ENCODE results near the gene LHFPL6.

Gene LHFPL6

DNA sequence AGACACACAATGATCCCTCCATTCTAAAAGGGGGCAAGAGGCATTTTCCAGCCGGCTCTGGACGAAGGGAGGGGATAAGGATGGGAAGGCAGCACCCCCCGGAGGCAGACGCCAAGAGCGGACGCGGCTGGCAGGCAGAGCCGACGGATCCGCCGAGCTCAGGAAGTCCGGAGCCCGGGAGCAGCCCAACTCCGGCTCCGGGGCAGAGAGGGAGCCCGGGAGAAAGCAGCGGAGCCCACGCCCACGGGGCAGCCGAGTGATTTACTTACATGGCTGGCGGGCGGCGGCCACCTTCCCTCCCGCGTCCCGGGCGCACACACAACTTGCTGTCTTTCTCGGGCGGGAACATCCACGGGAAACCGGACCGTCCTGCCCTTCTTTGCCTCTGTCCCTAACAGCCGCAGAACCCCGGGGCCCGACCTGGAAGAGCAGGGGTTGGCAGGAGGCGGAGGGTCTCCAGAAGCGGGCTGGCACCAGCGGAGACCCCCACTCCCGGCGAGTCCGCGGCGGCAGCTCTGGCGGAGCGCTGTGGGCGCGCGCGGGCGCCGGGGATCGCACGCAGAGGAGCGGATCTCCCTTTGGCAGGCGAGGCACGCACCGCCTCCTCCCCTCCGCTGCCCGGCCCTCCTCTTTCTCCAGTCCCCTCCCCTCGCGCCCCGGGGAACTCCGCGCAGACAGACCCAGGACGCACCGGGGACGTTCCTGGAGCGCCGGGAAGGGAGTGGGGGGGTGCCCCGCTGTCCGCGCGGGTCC lies at the start of gene LHFPL6:
Gene LHFPL6 (minus strand): TSS at position 580 of the 753 bp plus-strand sequence.
- peak; percentile 92 for DNase-seq (ENCODE audit: low read depth, low spot score)

DNA sequence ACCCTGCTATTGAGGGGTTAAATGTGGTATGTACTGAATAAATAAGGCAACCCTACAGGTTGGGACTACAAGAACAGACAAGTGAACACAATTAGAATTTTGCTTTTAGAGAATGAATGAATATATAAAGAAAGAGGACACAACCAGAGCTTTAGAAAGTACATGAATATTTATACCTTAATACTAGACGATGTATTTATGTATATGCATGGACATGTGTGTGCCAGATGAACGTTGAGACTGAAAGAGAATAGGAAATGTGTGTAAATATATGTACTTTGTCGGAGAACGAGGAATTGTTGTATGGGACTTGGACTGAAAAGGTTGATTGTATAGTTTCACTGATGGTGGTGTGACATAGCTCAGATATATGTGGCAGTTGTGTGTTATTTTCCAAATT lies 43.1 kb upstream of the LHFPL6 start:
- no peak for DNase-seq (ENCODE audit: low read depth, low spot score)

DNA sequence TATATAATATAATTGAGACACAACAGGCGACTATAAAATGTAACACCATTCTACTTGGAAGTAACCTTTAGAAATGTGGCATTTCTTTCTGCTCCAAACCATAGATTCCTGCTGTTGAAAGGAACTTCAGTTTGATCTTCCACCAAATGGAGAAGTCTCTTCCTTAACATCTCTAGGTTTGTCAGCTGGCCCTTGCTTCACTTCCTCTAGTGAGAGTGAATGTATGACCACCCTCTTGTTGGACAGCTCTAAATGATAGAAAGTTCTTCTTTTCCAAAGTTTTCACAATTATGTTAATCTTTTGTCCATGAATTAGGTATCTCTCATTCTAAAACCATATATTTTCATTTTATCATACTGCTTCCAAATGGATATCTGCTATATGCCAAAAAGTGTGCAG lies 38.7 kb upstream of the LHFPL6 start:
- DNase-seq (ENCODE audit: low read depth, low spot score), result no peak

DNA sequence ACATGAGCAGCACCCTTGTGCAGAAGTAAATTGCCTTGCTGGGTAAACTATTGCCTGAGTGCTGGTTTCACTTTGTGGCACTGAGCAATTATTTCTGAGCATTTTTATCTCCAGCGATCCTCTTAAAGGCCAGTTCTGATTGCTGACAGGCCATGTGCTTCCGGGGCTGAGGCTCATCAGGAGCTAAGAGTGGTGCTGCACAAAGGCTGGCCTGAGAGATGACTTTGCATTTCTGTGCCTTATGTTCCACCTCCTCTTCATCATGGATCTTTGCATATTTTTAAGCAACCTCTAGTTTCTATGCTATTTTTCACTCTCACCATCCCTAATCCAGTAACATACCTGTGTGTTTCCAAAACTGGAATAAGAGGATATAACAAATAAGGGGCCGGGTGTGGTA lies 34.9 kb upstream of the LHFPL6 start:
- DNase-seq (ENCODE audit: low read depth, low spot score), result no peak

DNA sequence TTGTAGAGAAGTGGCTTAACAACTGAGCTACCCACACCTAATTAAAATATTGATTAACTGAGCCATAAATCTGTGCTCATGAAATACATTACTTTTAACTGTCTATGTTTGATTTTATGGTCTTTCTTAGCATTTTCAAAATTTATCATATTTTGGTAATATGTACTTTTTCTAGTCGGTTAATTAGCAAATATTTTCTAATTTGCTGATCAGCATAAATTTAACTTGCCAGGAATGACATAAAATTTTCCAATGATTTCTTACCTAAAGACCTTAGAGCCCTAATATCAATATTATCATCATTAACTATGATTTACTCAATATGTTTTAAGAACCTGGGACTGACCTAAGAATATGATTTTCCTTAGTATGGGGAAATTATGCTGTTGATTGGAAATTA lies 32.6 kb upstream of the LHFPL6 start:
- no peak for DNase-seq (ENCODE audit: low read depth, low spot score)

DNA sequence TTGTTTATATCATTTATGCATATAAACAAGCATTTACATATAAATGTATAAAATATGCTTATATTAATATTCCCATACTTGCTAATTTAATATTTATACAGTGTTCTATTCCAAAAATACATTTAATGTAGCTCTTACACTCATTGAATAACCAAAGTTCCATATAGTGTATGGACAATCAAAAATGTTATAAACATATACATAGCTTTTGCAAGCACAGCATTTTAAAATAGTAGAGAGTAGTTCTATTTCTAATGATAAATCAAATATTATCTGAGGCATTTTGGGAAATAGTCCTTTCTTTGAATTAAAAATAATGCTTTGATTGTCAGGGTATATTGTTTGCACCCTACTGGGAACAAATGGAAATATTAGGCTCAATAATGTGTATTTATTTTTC lies 30.0 kb upstream of the LHFPL6 start:
- no peak for DNase-seq (ENCODE audit: low read depth, low spot score)

DNA sequence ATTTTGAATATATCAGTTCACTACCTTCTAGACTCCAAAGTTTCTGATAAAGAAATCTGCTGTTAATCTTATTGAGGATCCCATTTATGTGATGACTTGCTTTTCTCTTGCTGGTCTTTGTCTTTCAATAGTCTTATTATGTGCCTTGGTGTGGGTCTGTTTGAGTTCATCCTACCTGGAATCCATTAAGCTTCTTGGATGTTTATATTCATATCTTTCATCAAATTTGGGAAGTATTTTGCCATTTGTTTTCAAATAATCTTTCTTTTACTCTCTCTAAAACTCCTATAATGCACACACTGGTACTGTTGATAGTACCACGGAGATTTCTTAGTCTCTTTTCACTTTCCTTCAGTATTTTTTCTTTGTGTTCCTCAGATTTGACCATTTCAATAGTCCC lies 28.3 kb upstream of the LHFPL6 start:
- no peak for DNase-seq (ENCODE audit: low read depth, low spot score)

DNA sequence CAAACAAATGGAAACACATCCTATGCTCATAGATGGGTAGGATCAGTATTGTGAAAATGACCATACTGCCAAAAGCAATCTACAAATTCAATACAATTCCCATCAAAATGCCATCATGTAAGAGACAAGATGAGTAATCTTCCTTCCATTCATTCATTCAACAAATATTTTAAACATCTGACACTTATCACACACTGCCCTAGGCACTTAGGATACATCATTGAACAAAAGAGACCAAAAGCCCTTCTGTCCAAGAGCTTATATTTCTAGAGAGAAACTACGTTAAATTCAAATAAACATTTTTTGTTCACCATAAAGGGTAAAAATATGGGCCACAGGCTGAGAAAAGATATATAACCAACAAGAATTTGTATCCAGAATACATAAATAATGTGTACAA lies 20.5 kb upstream of the LHFPL6 start:
- no peak for DNase-seq (ENCODE audit: low read depth, low spot score)

DNA sequence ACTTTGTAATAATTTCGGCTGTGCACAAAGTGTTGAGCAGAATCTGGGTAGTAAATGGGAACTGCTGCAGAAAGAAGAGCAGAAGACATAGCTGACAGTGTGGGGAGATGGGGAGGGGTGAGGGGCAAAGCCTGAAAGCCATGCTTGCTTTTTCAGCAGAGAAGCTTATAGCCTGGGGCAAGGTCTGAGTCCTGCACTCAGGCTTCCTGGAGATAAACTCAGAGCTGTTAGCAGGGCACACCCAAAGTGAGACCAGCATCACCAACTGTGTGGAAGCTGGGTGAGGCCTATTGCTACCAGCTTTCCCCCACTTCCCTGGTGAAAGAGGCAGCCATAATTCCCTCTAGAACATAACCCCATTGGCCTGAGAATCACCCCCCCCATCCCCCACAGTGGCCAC lies 15.6 kb upstream of the LHFPL6 start:
- DNase-seq (ENCODE audit: low read depth, low spot score), result peak; percentile 58

DNA sequence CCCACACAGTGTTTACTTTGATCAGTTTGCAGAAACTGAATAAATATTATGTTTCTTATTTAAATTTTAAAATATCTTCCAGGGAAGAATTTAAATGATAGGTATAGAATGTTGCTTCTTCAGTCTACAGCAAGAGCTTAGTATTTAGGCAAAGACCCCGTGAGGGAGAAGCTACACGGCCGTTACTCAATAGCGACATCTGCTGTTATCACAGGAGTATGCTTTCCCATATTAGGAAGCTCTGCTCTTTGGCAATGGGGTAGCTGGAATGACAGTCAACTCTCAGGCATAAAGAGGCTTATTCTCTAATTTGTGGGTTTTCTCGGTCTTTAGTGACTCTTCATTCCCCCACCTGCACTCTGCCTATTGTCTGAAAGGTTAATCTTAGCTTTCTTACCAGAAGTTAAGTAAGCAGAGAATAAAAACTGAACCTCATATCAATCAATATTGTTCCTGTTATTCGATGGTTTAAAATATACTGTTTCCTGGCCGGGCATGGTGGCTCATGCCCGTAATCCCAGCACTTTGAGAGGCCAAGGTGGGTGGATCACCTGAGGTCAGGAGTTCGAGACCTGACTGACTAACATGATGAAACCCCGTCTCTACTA lies 13.2 kb upstream of the LHFPL6 start:
- peak; percentile 45 for DNase-seq (ENCODE audit: low read depth, low spot score)

DNA sequence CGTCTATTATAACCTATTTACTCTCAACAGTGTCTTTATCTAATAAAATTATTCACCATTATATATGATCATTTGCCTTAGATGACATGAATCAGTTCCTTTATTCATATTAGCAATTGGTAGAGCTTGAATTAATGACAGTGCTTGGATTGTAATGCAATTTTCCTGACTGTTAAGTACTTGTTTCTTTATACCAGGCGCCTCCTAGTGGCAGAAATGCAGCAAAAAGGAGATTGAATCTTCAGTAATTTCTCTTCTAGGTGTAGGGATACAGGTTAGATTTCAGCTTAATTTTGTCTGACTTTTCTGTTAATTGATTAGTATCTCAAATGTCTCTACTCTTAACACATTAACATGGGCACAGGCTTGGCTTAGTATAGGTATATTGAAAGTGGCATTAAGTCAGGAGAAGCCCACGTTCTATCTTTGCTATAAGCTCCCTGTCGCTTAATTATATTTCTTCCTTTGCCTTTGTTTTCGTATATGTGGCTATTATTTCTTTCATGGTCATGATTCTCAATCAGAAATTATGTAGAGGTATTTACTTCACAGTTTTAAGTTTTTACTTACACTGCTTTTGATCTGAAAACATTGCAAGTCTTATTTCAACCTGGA lies 9.1 kb upstream of the LHFPL6 start:
- DNase-seq (ENCODE audit: low read depth, low spot score), result no peak

DNA sequence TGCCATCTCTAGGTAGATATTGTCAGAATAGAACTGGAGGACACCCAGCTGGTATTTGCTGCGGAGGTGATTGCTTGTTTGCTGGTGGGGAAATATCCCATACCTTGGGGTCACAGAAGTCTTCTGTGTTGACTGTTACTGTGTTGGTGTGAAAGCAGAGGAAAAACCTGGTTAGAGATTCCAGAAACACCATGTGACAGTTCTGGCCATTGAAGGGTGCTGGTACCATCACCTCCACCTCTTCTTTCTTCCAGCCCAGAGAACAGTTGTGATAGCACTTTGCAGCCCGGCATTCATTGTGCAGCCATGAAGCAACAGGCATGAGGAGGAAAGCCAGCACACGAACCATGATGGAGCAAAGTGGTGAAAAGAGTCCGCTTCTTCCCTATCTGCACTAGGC lies 4.9 kb upstream of the LHFPL6 start:
- DNase-seq (ENCODE audit: low read depth, low spot score), result no peak

DNA sequence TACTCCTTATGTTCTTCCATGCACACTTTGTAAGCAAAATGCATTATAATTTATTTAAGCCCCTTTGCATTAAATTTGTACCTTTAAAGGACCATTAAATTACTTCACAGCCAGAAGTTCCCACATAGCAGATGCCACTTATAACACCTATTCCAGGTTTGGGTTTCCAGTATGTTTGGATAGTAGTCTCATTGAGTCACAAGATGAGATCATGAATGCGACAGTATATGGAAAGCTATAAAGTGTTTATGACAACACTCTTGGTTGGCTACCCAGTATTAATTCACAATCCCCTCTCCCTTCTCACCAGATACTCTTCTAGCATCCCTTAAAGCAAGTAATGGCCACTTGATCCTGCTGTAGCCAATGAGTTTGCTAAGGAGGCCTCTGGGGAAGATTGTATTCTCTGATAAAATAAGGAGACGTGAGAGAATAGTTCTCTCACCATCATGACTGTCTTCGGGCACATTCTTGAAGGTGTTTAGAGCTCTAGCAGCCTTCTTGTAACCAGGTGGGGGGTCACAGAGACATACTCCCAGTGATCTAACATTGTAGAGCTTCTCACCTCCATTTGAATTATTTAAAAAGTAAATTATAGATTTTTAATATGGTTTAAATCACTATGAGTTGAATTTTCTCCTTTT lies 2.8 kb upstream of the LHFPL6 start:
- no peak for DNase-seq (ENCODE audit: low read depth, low spot score)

DNA sequence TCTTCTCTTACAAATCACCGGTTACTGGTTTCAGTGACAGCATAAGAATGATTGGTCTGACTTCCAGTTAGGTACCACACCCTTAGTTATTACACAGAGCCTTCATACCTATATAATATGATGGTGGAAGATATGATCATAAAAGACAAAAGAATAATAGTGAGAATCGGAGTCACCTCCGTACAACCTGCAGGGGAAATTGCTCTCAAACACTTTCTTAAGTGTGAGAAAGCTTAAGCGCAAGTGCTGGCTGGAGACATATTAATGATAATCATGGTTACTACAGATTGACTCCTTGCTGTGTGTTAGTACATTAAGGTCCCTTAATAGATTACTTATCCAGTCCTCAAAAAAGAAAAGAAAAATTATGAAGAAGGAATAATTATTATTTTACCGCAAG lies 1.8 kb upstream of the LHFPL6 start:
- DNase-seq (ENCODE audit: low read depth, low spot score), result no peak

DNA sequence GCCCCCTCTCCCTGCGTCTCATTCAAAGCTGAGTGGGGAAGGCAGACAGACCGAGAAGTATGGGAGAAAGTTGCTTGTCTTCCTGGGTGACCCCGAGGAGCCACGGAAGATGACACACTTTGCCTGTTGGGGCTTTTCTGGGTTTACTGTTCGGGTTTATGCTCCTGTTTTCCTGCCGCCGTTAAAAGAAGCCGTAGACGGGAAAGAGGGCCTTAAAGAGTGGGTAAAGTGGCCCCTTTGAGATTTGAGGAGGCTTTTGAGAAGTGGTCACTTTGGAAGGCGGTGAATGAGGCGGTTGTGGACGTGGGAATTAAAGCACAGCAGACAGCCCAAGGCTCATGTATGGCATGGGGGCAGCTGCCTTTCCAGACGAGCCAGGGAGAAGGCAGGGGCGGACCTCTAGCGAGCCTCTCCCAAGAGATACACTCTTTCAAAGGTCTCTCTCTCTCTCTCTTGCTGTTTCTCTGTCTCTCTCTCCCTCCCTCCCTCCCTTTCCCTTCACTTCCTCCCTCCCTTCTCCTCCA lies 493 bp upstream of the LHFPL6 start:
- DNase-seq (ENCODE audit: low read depth, low spot score), result peak; percentile 56

DNA sequence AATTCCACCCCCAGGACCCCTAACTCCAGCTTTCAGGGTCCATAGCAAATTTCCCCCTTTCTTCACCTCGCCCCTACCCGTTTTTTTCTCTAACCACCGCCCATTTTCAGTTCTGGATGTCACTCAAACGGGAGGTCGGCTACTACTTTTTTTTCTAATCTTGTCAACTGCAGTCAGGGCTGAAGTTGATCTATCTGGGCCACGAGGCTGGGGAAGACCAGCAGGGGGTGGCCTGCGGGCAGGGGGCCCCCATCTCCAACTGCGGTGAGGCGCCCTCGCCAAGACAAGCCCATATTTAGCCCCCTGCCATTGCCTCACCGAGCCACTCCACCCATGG lies 748 bp downstream of the LHFPL6 start:
- DNase-seq (ENCODE audit: low read depth, low spot score), result no peak

DNA sequence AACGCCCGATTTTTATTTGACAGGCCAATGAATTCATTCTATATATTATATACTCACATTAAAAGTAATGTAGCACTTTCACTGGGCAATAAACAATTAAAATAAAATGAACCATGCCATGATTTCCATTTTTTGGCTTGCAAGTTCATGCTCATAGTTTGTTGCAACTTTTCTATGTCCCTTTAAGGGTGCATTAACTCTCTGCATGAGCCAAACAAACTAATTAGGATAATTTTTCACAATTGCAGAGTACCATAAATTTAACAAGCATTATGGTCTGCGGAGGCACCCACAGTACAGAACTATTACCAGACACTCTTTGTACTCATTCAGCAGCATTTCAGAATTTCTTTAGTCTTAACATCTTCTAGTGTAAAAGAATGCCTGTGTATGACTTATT lies 1.4 kb downstream of the LHFPL6 start:
- DNase-seq (ENCODE audit: low read depth, low spot score), result no peak

DNA sequence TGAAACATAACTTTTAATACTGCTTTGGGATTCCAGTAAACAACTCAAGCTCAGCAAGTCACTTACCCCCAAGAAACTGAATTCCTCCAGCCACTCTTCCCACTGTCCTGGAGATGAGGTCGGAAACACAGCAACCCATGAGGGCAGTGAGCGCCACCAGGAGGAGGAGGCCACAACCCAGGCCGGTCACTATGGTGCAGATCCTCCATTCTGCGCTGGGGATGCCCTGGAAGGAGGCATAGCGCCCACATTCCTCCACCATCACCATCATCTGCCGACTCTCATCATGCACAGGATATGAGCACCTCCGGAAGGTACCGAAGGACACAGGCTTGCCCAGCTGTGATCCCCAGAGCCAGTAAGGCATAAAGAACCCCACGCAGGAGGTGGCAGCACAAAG lies 2.2 kb downstream of the LHFPL6 start:
- DNase-seq (ENCODE audit: low read depth, low spot score), result peak; percentile 73

DNA sequence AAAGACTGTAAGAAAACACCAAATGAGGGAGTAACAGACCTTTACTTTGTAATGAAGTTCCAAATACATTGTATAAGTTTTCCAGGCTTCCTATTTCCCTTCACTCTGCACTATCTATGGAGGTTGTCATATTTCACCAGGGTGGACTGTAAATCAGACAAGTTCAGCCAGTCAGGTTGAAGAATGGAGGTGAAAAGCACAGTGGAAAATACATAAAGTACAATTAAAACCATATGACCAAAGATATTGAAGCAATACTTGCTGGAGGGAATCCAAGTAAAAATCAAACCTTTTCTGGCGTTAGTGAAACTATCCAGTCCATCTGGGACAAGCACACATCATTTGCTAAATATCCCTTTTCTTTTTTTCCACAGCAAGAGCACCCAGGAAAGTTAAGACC lies 3.2 kb downstream of the LHFPL6 start:
- DNase-seq (ENCODE audit: low read depth, low spot score), result no peak

DNA sequence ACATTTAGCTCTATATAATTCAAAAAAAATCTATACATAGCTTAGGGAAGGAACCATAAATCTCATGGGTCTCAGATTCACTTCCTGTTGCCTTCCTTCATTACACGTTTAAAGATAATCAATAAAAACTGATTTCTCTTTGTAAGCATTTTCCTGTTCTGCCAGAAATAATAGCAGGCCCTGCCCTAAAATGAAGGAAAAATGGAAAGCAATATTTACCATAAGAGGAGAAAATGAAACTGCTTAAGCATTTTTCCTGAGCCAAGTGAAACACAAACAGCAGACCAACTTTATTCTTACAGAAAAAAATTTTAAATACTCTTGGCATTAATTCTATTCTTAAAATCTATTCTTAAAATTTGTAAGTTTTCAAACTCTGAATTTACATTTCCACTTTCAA lies 4.0 kb downstream of the LHFPL6 start:
- DNase-seq (ENCODE audit: low read depth, low spot score), result no peak

DNA sequence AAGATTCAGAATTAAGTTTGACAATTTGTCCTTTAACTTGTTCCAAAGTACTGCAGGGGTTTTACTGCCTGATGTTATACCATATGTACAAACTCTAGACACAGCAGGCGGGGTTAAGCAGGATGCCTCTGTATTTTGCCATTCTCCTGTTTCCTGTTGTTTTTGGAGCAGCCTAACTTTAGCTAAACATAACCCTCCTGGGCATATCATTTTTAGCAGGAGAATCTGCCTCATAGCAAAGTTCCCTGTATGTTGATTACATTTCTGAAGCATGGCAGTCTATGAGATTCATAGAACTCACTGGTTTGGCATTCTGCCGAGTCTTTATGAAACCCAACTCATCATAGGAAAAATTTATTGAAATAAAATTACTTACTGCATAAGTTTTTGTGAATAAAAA lies 5.2 kb downstream of the LHFPL6 start:
- DNase-seq (ENCODE audit: low read depth, low spot score), result no peak

DNA sequence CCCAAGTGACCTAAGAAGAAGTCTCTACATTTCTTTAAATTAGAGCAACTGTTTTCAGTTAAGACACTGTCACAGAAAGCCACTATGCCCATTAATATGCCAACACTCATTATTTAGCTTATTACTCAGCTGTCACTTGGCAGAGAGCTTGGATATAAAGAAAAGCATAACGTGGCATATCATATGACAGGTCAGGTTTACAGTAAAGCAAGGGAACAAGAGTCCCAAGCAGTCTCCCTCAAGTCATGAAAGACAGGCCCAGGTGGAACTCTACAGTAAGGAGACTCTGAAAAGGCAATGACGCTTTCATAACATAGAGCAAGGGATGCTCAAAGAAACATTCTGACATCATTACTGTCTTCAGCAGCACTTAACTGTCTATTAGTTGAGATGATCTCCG lies 6.3 kb downstream of the LHFPL6 start:
- no peak for DNase-seq (ENCODE audit: low read depth, low spot score)

DNA sequence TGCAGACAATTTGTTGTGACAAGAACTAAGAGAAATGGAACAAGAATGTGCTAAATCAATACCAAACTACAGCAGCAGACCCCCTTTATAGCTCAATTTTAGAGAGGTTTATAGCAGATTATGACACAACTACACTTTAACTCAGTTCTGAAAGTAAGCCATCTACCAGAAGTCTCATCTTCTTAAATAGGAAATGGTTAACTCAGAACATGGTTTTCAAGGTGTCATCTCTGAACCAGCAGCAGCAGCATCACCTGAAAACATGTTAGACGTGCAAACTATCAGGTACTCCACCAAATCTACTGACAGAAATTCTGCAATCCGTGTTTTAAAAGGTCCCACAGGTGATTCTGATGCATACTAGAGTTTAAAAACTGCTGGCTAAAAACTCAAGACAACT lies 6.8 kb downstream of the LHFPL6 start:
- DNase-seq (ENCODE audit: low read depth, low spot score), result no peak
